Smooth muscle cell (in vitro differentiated cells): Measurements from ENCODE around the gene ABCB1. TPM values are rescaled to one million over a fixed set of nuclear protein-coding genes. Genes with fewer than 3 reads are reported as not detected.
A peak's percentile ranks its signal among the peaks of the same experiment; 100 is the strongest.

Experiments
- DNase-seq: peaks from one replicate; lab custom pipeline; 2025; ENCODE audit not compliant: unreplicated experiment; lab: John Stamatoyannopoulos, UW
- H2AFZ ChIP-seq: fragments of 200-600 bp; sonication (generic); 2 replicates; pipeline ENCODE4 v1.6.0; 2016; ENCODE audit warnings: antibody characterized with exemption, low read depth, mild to moderate bottlenecking
- H3F3A ChIP-seq: fragments of 200-600 bp; sonication (generic); 2 replicates; pipeline ENCODE4 v1.6.0; 2017; ENCODE audit warnings: antibody characterized with exemption, low read depth
- H3K27ac ChIP-seq: fragments of 200-600 bp; sonication (generic); 2 replicates; pipeline ENCODE4 v1.5.1; 2016; ENCODE audit warnings: low read depth, mild to moderate bottlenecking
- H3K27me3 ChIP-seq: fragments of 200-600 bp; sonication (generic); 2 replicates; pipeline ENCODE4 v1.6.1; 2016; ENCODE audit warnings: low read depth, mild to moderate bottlenecking
- H3K36me3 ChIP-seq: fragments of 200-600 bp; sonication (generic); 2 replicates; pipeline ENCODE4 v1.5.1; 2016; ENCODE audit warnings: low read depth
- H3K4me1 ChIP-seq: fragments of 200-600 bp; sonication (generic); 2 replicates; pipeline ENCODE4 v1.5.1; 2016; ENCODE audit warnings: low read depth
- H3K4me2 ChIP-seq: fragments of 200-600 bp; sonication (generic); 2 replicates; pipeline ENCODE4 v1.6.0; 2016; ENCODE audit warnings: mild to moderate bottlenecking
- H3K4me3 ChIP-seq: fragments of 200-600 bp; sonication (generic); 2 replicates; pipeline ENCODE4 v1.5.1; 2016; ENCODE audit warnings: mild to moderate bottlenecking
- H3K79me2 ChIP-seq: fragments of 200-600 bp; sonication (generic); 2 replicates; pipeline ENCODE4 v1.6.0; 2016; ENCODE audit warnings: low read depth, mild to moderate bottlenecking
- H3K9ac ChIP-seq: fragments of 200-600 bp; sonication (generic); 2 replicates; pipeline ENCODE4 v1.6.0; 2016; ENCODE audit warnings: low read depth
- H3K9me3 ChIP-seq: fragments of 200-600 bp; sonication (generic); replicated peaks from 2 replicates; pipeline ENCODE4 v1.5.1; 2016; ENCODE audit warnings: low read depth
- H4K20me1 ChIP-seq: fragments of 200-600 bp; sonication (generic); 2 replicates; pipeline ENCODE4 v1.6.0; 2016; ENCODE audit warnings: low read depth
- CTCF ChIP-seq: fragments of 200-600 bp; sonication (generic); IDR thresholded peaks from 2 replicates; pipeline ENCODE4 v1.5.1; 2017; ENCODE audit warnings: borderline replicate concordance, mild to moderate bottlenecking, antibody characterized with exemption; ENCODE audit not compliant: insufficient read depth, poor library complexity, severe bottlenecking
- WGBS: methylation state at CpG from one replicate; pipeline ENCODE4 v1.1.7; 2016; ENCODE audit warnings: low lambda C conversion rate; 5-methylcytosine and 5-hydroxymethylcytosine counted together
- polyA plus RNA-seq: library from polyadenylated mRNA; unstranded; fragments of >200 nt; fragmentation: Nextera tagmentation; extraction: Ambion mirVana; gene quantifications from 2 replicates; pipeline ENCODE4 v1.2.1, GENCODE V29; 2016
- total RNA-seq: library from RNA; depleted of rRNA; stranded (reverse); fragments of >200 nt; gene quantifications from 2 replicates; pipeline ENCODE4 v1.2.3, GENCODE V29; 2014

The ABCB1 gene
- total RNA-seq (1.1 and 10.0 TPM in 2 replicates), polyA plus RNA-seq (1.4 and 1.9 TPM in 2 replicates)

- Histone ChIP-seq H2AFZ (peak within 1 kb of the TSS; percentile 93), H3K27ac (no peak within 1 kb of the TSS), H3K4me1 (peaks cover 13% of the 10 kb centered on the region), H3K9ac (no peak within 1 kb of the TSS), H3K79me2 (no peaks in the 10 kb centered on the region), H3K9me3 (no peaks in the 10 kb centered on the region), H4K20me1 (no peaks in the 10 kb centered on the region), H3K4me2 (peak within 1 kb of the TSS; percentile 98), H3K4me3 (peak within 1 kb of the TSS; percentile 56), H3K27me3 (peaks cover 74% of the 10 kb centered on the region), H3K36me3 (no peaks in the 10 kb centered on the region), H3F3A (no peaks in the 10 kb centered on the region)
- WGBS, result 6% methylated on average over 61 of the region's 61 CpGs
- TF ChIP-seq CTCF, result no peak
- no peak for DNase-seq
These were observed at the start of gene ABCB1 for GRCh38 chr7:87600130-87601124. ABCB1 (minus strand) TSS chr7:87600884; CDS start chr7:87600184, 700 bp downstream.

GRCh38 chr7:87648316-87648715 lies 47.6 kb upstream of the ABCB1 start:
- WGBS, result 97% methylated on average over 1 of the region's 1 CpG
- Histone ChIP-seq H3K79me2 (no peaks in the 10 kb centered on the region), H4K20me1 (no peaks in the 10 kb centered on the region), H2AFZ (no peak overlapping the region), H3K27ac (no peak overlapping the region), H3K4me3 (no peak overlapping the region), H3K4me1 (no peaks in the 10 kb centered on the region), H3K4me2 (no peak overlapping the region), H3K9ac (no peak overlapping the region), H3K36me3 (no peaks in the 10 kb centered on the region), H3K27me3 (no peaks in the 10 kb centered on the region), H3K9me3 (no peaks in the 10 kb centered on the region), H3F3A (no peaks in the 10 kb centered on the region)
- no peak for TF ChIP-seq CTCF
- no peak for DNase-seq

- DNase-seq, result no peak
- no peak overlapping the region for H2AFZ ChIP-seq
- no peak overlapping the region for H3K27ac ChIP-seq
- no peaks in the 10 kb centered on the region for H3K36me3 ChIP-seq
- H4K20me1 ChIP-seq, result no peaks in the 10 kb centered on the region
- no peak overlapping the region for H3K4me2 ChIP-seq
- no peaks in the 10 kb centered on the region for H3F3A ChIP-seq
- H3K9me3 ChIP-seq, result no peaks in the 10 kb centered on the region
- 98% methylated on average over 1 of the region's 1 CpG for WGBS
- no peaks in the 10 kb centered on the region for H3K4me1 ChIP-seq
- H3K9ac ChIP-seq, result no peak overlapping the region
- no peak for TF ChIP-seq CTCF
- H3K4me3 ChIP-seq, result no peak overlapping the region
- no peaks in the 10 kb centered on the region for H3K79me2 ChIP-seq
- H3K27me3 ChIP-seq, result no peaks in the 10 kb centered on the region
These were observed 44.8 kb upstream of the ABCB1 start for GRCh38 chr7:87645446-87645845.
